ENCODE measurements around the gene TIMP2. TPM values are rescaled to one million over a fixed set of nuclear protein-coding genes. Genes with fewer than 3 reads are reported as not detected.

The TIMP2 gene
- total and polyA plus RNA-seq, 2 of the 13 experiments (the other 11 are each of a cell fraction or from before 2014, with no cell fraction given), result 3.8 to 8.5 TPM

DNA sequence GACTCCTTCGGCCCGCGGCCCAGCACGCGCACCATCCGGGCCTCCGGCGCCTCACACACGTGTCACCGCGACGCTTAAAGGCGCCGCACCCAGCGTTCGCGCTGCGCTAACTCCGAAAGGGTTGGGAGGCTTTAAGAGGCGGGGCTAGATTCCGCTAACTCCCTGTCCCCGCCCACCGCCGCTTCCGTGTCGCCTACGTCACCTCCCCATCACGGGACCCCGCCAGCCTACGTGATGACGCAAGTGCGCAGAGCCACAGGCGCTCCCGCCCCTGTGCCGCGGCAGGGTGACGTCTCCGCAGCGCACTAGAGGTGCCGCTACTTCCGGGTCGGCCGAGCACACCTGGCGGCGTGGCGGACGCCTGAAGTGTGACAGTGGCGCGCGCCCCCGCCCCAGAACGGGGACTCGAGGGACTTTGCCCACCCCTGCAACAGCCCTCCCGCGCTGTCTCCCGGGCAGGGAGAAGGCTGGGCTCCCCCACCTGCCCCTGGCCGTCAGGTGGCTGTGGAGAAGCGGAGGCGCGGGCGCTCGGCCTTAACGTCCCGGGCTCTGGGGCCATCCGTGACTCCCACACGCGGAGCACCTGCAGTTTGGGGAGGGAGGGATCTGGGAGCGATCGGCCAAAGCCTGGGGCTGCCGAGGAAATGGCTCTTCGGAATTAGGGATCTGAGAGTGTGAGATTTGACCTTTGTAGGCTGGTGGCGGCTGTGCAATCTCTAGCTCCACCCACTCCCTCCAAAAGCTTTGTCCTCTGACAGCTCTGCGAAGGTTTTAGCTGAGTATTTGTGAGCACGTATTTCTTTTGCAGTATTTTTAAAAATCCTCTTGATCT lies 84.2 kb downstream of the TIMP2 start, which contains the start of gene USP36 (continued):
- TF ChIP-seq SRSF9 (IDR thresholded peaks at IDR 0.05; ENCODE audit: borderline replicate concordance, insufficient read depth, low read depth, low read length, poor library complexity, severe bottlenecking), result no peak
- peak; percentile 73 for TF ChIP-seq MIXL1 (CRISPR knock-in tag; IDR thresholded peaks at IDR 0.05)
- peak; percentile 95; the same call in 1 of the 2 replicates for TF ChIP-seq ZFP82 (CRISPR knock-in tag; IDR thresholded peaks at IDR 0.05; ENCODE audit: borderline replicate concordance)
- peak; percentile 72; the same call in 1 of the 2 replicates for TF ChIP-seq RCOR2 (CRISPR knock-in tag; IDR thresholded peaks at IDR 0.05)
- TF ChIP-seq, protein P1, sequence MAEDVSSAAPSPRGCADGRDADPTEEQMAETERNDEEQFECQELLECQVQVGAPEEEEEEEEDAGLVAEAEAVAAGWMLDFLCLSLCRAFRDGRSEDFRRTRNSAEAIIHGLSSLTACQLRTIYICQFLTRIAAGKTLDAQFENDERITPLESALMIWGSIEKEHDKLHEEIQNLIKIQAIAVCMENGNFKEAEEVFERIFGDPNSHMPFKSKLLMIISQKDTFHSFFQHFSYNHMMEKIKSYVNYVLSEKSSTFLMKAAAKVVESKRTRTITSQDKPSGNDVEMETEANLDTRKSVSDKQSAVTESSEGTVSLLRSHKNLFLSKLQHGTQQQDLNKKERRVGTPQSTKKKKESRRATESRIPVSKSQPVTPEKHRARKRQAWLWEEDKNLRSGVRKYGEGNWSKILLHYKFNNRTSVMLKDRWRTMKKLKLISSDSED (CRISPR knock-in tag; IDR thresholded peaks at IDR 0.05), result no peak
- TF ChIP-seq ZSCAN22 (CRISPR knock-in tag; IDR thresholded peaks at IDR 0.05), result peak; percentile 17; the same call in 1 of the 2 replicates
- TF ChIP-seq ZNF3 (CRISPR knock-in tag; IDR thresholded peaks at IDR 0.05), result no peak
- peak; percentile 99 for TF ChIP-seq SAP130 (CRISPR knock-in tag; IDR thresholded peaks at IDR 0.05; ENCODE audit: low read depth)
- TF ChIP-seq ZNF724P (CRISPR knock-in tag; IDR thresholded peaks at IDR 0.05; ENCODE audit: borderline replicate concordance), result peak; percentile 80; the same call in 1 of the 2 replicates
- TF ChIP-seq, protein P2, sequence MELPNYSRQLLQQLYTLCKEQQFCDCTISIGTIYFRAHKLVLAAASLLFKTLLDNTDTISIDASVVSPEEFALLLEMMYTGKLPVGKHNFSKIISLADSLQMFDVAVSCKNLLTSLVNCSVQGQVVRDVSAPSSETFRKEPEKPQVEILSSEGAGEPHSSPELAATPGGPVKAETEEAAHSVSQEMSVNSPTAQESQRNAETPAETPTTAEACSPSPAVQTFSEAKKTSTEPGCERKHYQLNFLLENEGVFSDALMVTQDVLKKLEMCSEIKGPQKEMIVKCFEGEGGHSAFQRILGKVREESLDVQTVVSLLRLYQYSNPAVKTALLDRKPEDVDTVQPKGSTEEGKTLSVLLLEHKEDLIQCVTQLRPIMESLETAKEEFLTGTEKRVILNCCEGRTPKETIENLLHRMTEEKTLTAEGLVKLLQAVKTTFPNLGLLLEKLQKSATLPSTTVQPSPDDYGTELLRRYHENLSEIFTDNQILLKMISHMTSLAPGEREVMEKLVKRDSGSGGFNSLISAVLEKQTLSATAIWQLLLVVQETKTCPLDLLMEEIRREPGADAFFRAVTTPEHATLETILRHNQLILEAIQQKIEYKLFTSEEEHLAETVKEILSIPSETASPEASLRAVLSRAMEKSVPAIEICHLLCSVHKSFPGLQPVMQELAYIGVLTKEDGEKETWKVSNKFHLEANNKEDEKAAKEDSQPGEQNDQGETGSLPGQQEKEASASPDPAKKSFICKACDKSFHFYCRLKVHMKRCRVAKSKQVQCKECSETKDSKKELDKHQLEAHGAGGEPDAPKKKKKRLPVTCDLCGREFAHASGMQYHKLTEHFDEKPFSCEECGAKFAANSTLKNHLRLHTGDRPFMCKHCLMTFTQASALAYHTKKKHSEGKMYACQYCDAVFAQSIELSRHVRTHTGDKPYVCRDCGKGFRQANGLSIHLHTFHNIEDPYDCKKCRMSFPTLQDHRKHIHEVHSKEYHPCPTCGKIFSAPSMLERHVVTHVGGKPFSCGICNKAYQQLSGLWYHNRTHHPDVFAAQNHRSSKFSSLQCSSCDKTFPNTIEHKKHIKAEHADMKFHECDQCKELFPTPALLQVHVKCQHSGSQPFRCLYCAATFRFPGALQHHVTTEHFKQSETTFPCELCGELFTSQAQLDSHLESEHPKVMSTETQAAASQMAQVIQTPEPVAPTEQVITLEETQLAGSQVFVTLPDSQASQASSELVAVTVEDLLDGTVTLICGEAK (IDR thresholded peaks at IDR 0.05), result no peak
- TF ChIP-seq, protein P2 (CRISPR knock-in tag; IDR thresholded peaks at IDR 0.05), result peak; percentile 83; the same call in 1 of the 2 replicates
- TF ChIP-seq ARNTL (CRISPR knock-in tag; IDR thresholded peaks at IDR 0.05), result peak; percentile 99
- TF ChIP-seq GTF3A (CRISPR knock-in tag; conservative IDR thresholded peaks at IDR 0.05), result peak; percentile 92; the same call in 1 of the 2 replicates
- TF ChIP-seq, protein P3, sequence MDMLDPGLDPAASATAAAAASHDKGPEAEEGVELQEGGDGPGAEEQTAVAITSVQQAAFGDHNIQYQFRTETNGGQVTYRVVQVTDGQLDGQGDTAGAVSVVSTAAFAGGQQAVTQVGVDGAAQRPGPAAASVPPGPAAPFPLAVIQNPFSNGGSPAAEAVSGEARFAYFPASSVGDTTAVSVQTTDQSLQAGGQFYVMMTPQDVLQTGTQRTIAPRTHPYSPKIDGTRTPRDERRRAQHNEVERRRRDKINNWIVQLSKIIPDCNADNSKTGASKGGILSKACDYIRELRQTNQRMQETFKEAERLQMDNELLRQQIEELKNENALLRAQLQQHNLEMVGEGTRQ (IDR thresholded peaks at IDR 0.05; ENCODE audit: low read depth, low read length), result peak; percentile 76
- TF ChIP-seq, protein P3 (CRISPR knock-in tag; IDR thresholded peaks at IDR 0.05; ENCODE audit: borderline replicate concordance), result peak; percentile 87
- no peak for TF ChIP-seq ATAD3A (CRISPR knock-in tag; IDR thresholded peaks at IDR 0.05)
